K562 (cell line): ENCODE results near the gene HRC. TPM values are rescaled to one million over a fixed set of nuclear protein-coding genes. Genes with fewer than 3 reads are reported as not detected.

ENCODE experiments used
- CREB3L1 ChIP-seq: fragments of 450-650 bp; IDR thresholded peaks from 2 replicates; pipeline ENCODE4 v1.6.1; 2014; ENCODE audit warnings: low read depth, mild to moderate bottlenecking, moderate library complexity, borderline replicate concordance
- EZH2 ChIP-seq: IDR thresholded peaks from 2 replicates; pipeline ENCODE4 v1.6.1; 2012; ENCODE audit warnings: low read depth, mild to moderate bottlenecking, inconsistent platforms, low read length, borderline replicate concordance
- MNT ChIP-seq, 2 experiments: fragments of 450-650 bp; conservative IDR thresholded peaks; 2 replicates each; pipeline ENCODE4 v1.6.1; 2017; ENCODE audit warnings: mild to moderate bottlenecking in 2 of 2, moderate library complexity in 2 of 2
- polyA plus RNA-seq, 8 experiments: library from polyadenylated mRNA; depleted of rRNA in 4 of 8; stranded (reverse) in 5 of 8; unstranded in 3 of 8; fragments of >200 nt; fragmentation: Nextera tagmentation in 2 of 8; fragmentation: Illumina TruSeq in 1 of 8; extraction: Ambion mirVana in 2 of 8; extraction: Trizol in 1 of 8; gene quantifications; 2 replicates each; pipeline versions ENCODE4 v1.2.1 to v1.2.3, GENCODE V29; 2011 to 2014; ENCODE audit warnings: inconsistent platforms in 1 of 8, missing spikeins in 1 of 8
- total RNA-seq, 7 experiments: library from RNA; depleted of rRNA in 6 of 7; stranded (reverse); fragments of >200 nt in 6 of 7; fragmentation: Illumina TruSeq in 2 of 7; extraction: Trizol in 2 of 7; gene quantifications; 2 replicates each; pipeline versions ENCODE4 v1.2.1 to v1.2.3, GENCODE V29; 2011 to 2021; ENCODE audit warnings: low replicate concordance in 1 of 7

Gene HRC
- total and polyA plus RNA-seq, 9 of the 15 experiments (the other 6 are each of a cell fraction or from before 2014, with no cell fraction given) = 0.66 to 18.7 (median 13.1) TPM

- peak; percentile 58; the same call in 1 of the 2 replicates for TF ChIP-seq CREB3L1
- no peak for TF ChIP-seq EZH2
- peak in 1 of 2 experiments; percentile 22; a peak in 1 of 4 replicates for TF ChIP-seq MNT (conservative IDR thresholded peaks at IDR 0.05)
These were observed 40.4 kb downstream of the HRC start (continued) for GRCh38 chr19:49114630-49115363.
